IMR-90 (cell line): ENCODE measurements around the gene FAM168A. TPM values are rescaled to one million over a fixed set of nuclear protein-coding genes. Genes with fewer than 3 reads are reported as not detected.

ENCODE experiments used
- ATAC-seq: fragments of 200-7000 bp; cut with Tn5 transposase; 2 replicates; pipeline ENCODE4 v1.9.1; 2020; ENCODE audit warnings: low read depth, mild to moderate bottlenecking, moderate library complexity
- BruUV-seq: library from RNA; stranded (reverse); fragments of 400-500 nt; replicated peaks from 2 replicates; lab custom pipeline; 2021; lab: Mats Ljungman, UMichigan
- CTCF ChIA-PET: fragments of 300-600 bp; formaldehyde crosslinking; extraction: SDS; loops from one replicate; lab custom pipeline; 2021; ENCODE audit warnings: antibody characterized with exemption; lab: Yijun Ruan, JAX
- POLR2A ChIA-PET: fragments of 300-600 bp; sonication (Branson Sonifier 250); formaldehyde crosslinking; loops from one replicate; lab custom pipeline; 2022; ENCODE audit warnings: antibody characterized with exemption; ENCODE audit not compliant: unreplicated experiment; lab: Charles Lee
- DNase-seq: peaks from one replicate; pipeline ENCODE4 v3.0.0; 2013
- H2AFZ ChIP-seq: replicated peaks from 2 replicates; pipeline ENCODE3; 2013; ENCODE audit warnings: low read length, mild to moderate bottlenecking; ENCODE audit not compliant: poor library complexity
- H2AK5ac ChIP-seq: 2 replicates; pipeline ENCODE4 v1.6.1; 2013; ENCODE audit warnings: low read depth, low read length, inconsistent platforms
- H2AK9ac ChIP-seq: replicated peaks from 2 replicates; pipeline ENCODE3; 2013; ENCODE audit warnings: mild to moderate bottlenecking, low read depth, low read length, moderate library complexity; ENCODE audit not compliant: poor library complexity
- H2BK120ac ChIP-seq: 2 replicates; pipeline ENCODE4 v1.6.1; 2013; ENCODE audit warnings: low read depth, low read length, inconsistent platforms
- H2BK15ac ChIP-seq: 3 replicates; pipeline ENCODE4 v1.6.1; 2013; ENCODE audit warnings: low read depth, low read length, inconsistent platforms
- H2BK20ac ChIP-seq: 2 replicates; pipeline ENCODE4 v1.6.1; 2013; ENCODE audit warnings: low read depth, mild to moderate bottlenecking, inconsistent platforms, low read length, moderate library complexity
- H2BK5ac ChIP-seq: 2 replicates; pipeline ENCODE4 v1.6.1; 2013; ENCODE audit warnings: mild to moderate bottlenecking, low read depth, low read length, inconsistent platforms; ENCODE audit not compliant: poor library complexity, severe bottlenecking
- H3K14ac ChIP-seq: replicated peaks from 2 replicates; pipeline ENCODE4 v1.6.1; 2013; ENCODE audit warnings: low read depth, low read length, inconsistent platforms
- H3K18ac ChIP-seq: 2 replicates; pipeline ENCODE4 v1.6.1; 2013; ENCODE audit warnings: low read depth, low read length, control low read depth
- H3K23ac ChIP-seq: 2 replicates; pipeline ENCODE4 v1.6.1; 2013; ENCODE audit warnings: low read depth, low read length, inconsistent platforms
- H3K27ac ChIP-seq: 2 replicates; pipeline ENCODE4 v1.5.1; 2013; ENCODE audit warnings: mild to moderate bottlenecking, control low read depth, low read length; ENCODE audit not compliant: insufficient read depth
- H3K27me3 ChIP-seq: 2 replicates; pipeline ENCODE4 v1.6.1; 2013; ENCODE audit warnings: low read length; ENCODE audit not compliant: control insufficient read depth, insufficient read depth
- H3K36me3 ChIP-seq: 2 replicates; pipeline ENCODE4 v1.6.1; 2013; ENCODE audit warnings: low read length, mixed read lengths; ENCODE audit not compliant: control insufficient read depth, insufficient read depth
- H3K4ac ChIP-seq: 2 replicates; pipeline ENCODE4 v1.6.1; 2013; ENCODE audit warnings: low read depth, low read length, inconsistent platforms
- H3K4me1 ChIP-seq: 2 replicates; pipeline ENCODE4 v1.6.1; 2013; ENCODE audit warnings: low read length, mixed read lengths; ENCODE audit not compliant: control insufficient read depth, insufficient read depth
- H3K4me2 ChIP-seq: 2 replicates; pipeline ENCODE4 v1.6.1; 2013; ENCODE audit warnings: low read depth, mild to moderate bottlenecking, control low read depth, low read length, moderate library complexity
- H3K4me3 ChIP-seq: 2 replicates; pipeline ENCODE4 v1.5.1; 2013; ENCODE audit warnings: low read depth, mild to moderate bottlenecking, control low read depth, low read length, moderate library complexity; ENCODE audit not compliant: insufficient read depth
- H3K56ac ChIP-seq: 2 replicates; pipeline ENCODE4 v1.6.1; 2013; ENCODE audit warnings: low read length, inconsistent platforms; ENCODE audit not compliant: insufficient read depth; ENCODE audit errors: extremely low read depth
- H3K79me1 ChIP-seq, 2 experiments: 2 replicates each; pipeline ENCODE4 v1.6.1; 2013; ENCODE audit warnings: low read length in 2 of 2, inconsistent platforms in 1 of 2, low read depth in 1 of 2
- H3K9ac ChIP-seq: 2 replicates; pipeline ENCODE4 v1.6.1; 2013; ENCODE audit warnings: low read depth, low read length, control low read depth
- H3K9me1 ChIP-seq: 2 replicates; pipeline ENCODE4 v1.6.1; 2013; ENCODE audit warnings: low read length, inconsistent platforms; ENCODE audit not compliant: insufficient read depth
- H3K9me3 ChIP-seq: 2 replicates; pipeline ENCODE4 v1.6.1; 2013; ENCODE audit warnings: low read length; ENCODE audit not compliant: control insufficient read depth, insufficient read depth
- H4K20me1 ChIP-seq: 2 replicates; pipeline ENCODE4 v1.6.1; 2013; ENCODE audit warnings: low read length, inconsistent platforms; ENCODE audit not compliant: insufficient read depth
- H4K5ac ChIP-seq: 2 replicates; pipeline ENCODE4 v1.6.1; 2013; ENCODE audit warnings: mild to moderate bottlenecking, low read depth, low read length, control low read depth
- H4K8ac ChIP-seq, 2 experiments: 2 replicates each; pipeline ENCODE4 v1.6.1; 2013; ENCODE audit warnings: low read depth in 2 of 2, low read length in 2 of 2, control low read depth in 1 of 2, inconsistent platforms in 1 of 2
- H4K91ac ChIP-seq: 2 replicates; pipeline ENCODE4 v1.6.1; 2013; ENCODE audit warnings: low read depth, low read length, inconsistent platforms; ENCODE audit not compliant: insufficient read depth
- BHLHE40 ChIP-seq: fragments of 150-350 bp; IDR thresholded peaks from 2 replicates; pipeline ENCODE4 v1.6.1; 2016; ENCODE audit warnings: mild to moderate bottlenecking, low read depth, low read length
- CEBPB ChIP-seq: IDR thresholded peaks from 2 replicates; pipeline ENCODE4 v1.6.1; 2012; ENCODE audit warnings: low read depth, low read length, improper control_type of control experiment
- CHD1 ChIP-seq: IDR thresholded peaks from 2 replicates; pipeline ENCODE4 v1.6.1; 2012; ENCODE audit warnings: low read depth, low read length, improper control_type of control experiment
- FOS ChIP-seq: fragments of 150-350 bp; IDR thresholded peaks from 2 replicates; pipeline ENCODE4 v1.6.1; 2016; ENCODE audit warnings: low read depth, low read length
- MAFK ChIP-seq: IDR thresholded peaks from 2 replicates; pipeline ENCODE4 v1.6.1; 2012; ENCODE audit warnings: low read depth, low read length, improper control_type of control experiment
- MAZ ChIP-seq: IDR thresholded peaks from 2 replicates; pipeline ENCODE4 v1.6.1; 2012; ENCODE audit warnings: low read depth, mild to moderate bottlenecking, low read length, improper control_type of control experiment, moderate library complexity, borderline replicate concordance
- MXI1 ChIP-seq: IDR thresholded peaks from 2 replicates; pipeline ENCODE4 v1.6.1; 2012; ENCODE audit warnings: low read depth, mild to moderate bottlenecking, low read length, moderate library complexity, borderline replicate concordance
- NFE2L2 ChIP-seq: fragments of 150-350 bp; IDR thresholded peaks from 2 replicates; pipeline ENCODE4 v1.6.1; 2016; ENCODE audit warnings: low read depth, mild to moderate bottlenecking, low read length
- POLR2A ChIP-seq: IDR thresholded peaks from 2 replicates; pipeline ENCODE4 v1.6.1; 2012; ENCODE audit warnings: mild to moderate bottlenecking, low read depth, low read length
- RAD21 ChIP-seq: IDR thresholded peaks from 2 replicates; pipeline ENCODE4 v1.6.1; 2012; ENCODE audit warnings: low read length, improper control_type of control experiment
- RCOR1 ChIP-seq: IDR thresholded peaks from 2 replicates; pipeline ENCODE4 v1.6.1; 2012; ENCODE audit warnings: mild to moderate bottlenecking, low read length, improper control_type of control experiment; ENCODE audit not compliant: insufficient replicate concordance
- RFX5 ChIP-seq: IDR thresholded peaks from 2 replicates; pipeline ENCODE4 v1.8.0; 2012; ENCODE audit warnings: low read depth, mild to moderate bottlenecking, low read length, moderate library complexity
- SMC3 ChIP-seq: fragments of 150-350 bp; IDR thresholded peaks from 2 replicates; pipeline ENCODE4 v1.6.1; 2016; ENCODE audit warnings: low read depth, mild to moderate bottlenecking, antibody characterized with exemption, low read length, moderate library complexity
- WGBS, 2 experiments: methylation state at CpG; one replicate each; pipeline versions ENCODE4 v1.1.5 to v1.1.7; 2013; ENCODE audit warnings: missing lambda C conversion rate in 2 of 2; ENCODE audit not compliant: insufficient read length in 1 of 2; ENCODE audit errors: extremely low coverage in 2 of 2; 5-methylcytosine and 5-hydroxymethylcytosine counted together
- dilution Hi-C: fragments of 300-500 bp; cut with HindIII; formaldehyde crosslinking; loops from one replicate; pipeline ENCODE4 v1.14.3; 2018; ENCODE audit warnings: low sequenced_read_pairs; ENCODE audit not compliant: unreplicated experiment
- in situ Hi-C: fragments of 300-500 bp; cut with MboI; formaldehyde crosslinking; loops from 3 replicates; pipeline ENCODE4 v1.14.3; 2019; ENCODE audit warnings: low sequenced_read_pairs, inconsistent platforms, mixed read lengths
- intact Hi-C: fragments of 100-400 bp; cut with micrococcal nuclease; formaldehyde crosslinking; loops from 2 replicates; pipeline ENCODE4 v1.10.0; 2022
- polyA plus RNA-seq, 3 experiments: library from polyadenylated mRNA; depleted of rRNA; stranded (reverse); fragments of >200 nt; gene quantifications; 2 replicates each; pipeline ENCODE4 v1.2.3, GENCODE V29; 2012; ENCODE audit warnings: low replicate concordance in 1 of 3
- total RNA-seq: library from RNA; depleted of rRNA; stranded (reverse); fragments of >200 nt; gene quantifications from 2 replicates; pipeline ENCODE4 v1.2.3, GENCODE V29; 2012
- TF ChIP-seq, protein P1 (sequence below): fragments of 150-350 bp; IDR thresholded peaks from 2 replicates; pipeline ENCODE4 v1.6.1; 2016; ENCODE audit warnings: low read depth, mild to moderate bottlenecking, low read length, moderate library complexity, borderline replicate concordance
- TF ChIP-seq, protein P2 (sequence below): conservative IDR thresholded peaks from 2 replicates; pipeline ENCODE4 v1.5.1; 2012; ENCODE audit warnings: mild to moderate bottlenecking, low read depth, low read length, improper control_type of control experiment
- TF ChIP-seq, protein P3 (sequence below): fragments of 150-350 bp; IDR thresholded peaks from 2 replicates; pipeline ENCODE4 v1.6.1; 2017; ENCODE audit warnings: mild to moderate bottlenecking, antibody characterized with exemption, low read length, low read depth

FAM168A gene
- total and polyA plus RNA-seq, 2 of the 4 experiments (the other 2 are of a cell fraction), result 13.1 to 22.8 TPM

DNA sequence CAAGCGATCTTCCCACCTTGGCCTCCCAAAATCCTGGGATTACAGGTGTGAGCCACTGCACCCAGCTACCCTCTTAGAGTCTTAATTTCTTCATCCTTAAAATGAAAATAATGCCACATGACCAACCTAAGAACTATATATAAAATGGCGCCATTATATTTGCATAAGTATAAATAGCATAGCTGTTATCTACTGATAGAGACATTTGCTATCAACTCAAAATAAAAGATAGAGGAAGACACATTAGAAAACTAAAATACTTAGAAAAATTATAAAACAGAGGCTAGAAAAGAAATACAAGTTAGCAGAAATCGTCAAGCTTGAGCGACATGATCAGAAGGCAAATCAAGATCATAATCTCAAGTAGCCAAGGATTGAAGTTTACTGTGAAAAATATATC lies 6.2 kb downstream of the FAM168A start:
- Histone ChIP-seq H3K23ac (no peak overlapping the region), H3K9me1 (peaks cover 6% of the 10 kb centered on the region), H4K91ac (no peak overlapping the region), H4K8ac (no peak overlapping the region), H3K27ac (no peak overlapping the region), H3K14ac (no peak overlapping the region), H3K4me1 (peaks cover 3% of the 10 kb centered on the region; the same call in 1 of the 2 replicates), H2BK5ac (no peak overlapping the region), H2BK20ac (no peak overlapping the region), H3K18ac (no peak overlapping the region), H3K27me3 (no peaks in the 10 kb centered on the region), H2AFZ (no peak overlapping the region), H3K4me2 (no peak overlapping the region), H2BK120ac (no peak overlapping the region), H4K5ac (no peak overlapping the region), H3K4ac (no peak overlapping the region), H2BK15ac (no peak overlapping the region), H3K79me1 (peaks cover 27 to 72% of the 10 kb centered on the region in 2 experiments), H4K20me1 (peaks cover 14% of the 10 kb centered on the region), H3K56ac (no peak overlapping the region), H3K4me3 (no peak overlapping the region), H2AK9ac (no peak overlapping the region), H3K9ac (no peak overlapping the region), H2AK5ac (no peak overlapping the region), H3K9me3 (no peaks in the 10 kb centered on the region), H3K36me3 (no peaks in the 10 kb centered on the region)
- TF ChIP-seq FOS (no peak), SMC3 (no peak), BHLHE40 (no peak), RCOR1 (no peak), CHD1 (no peak), RAD21 (no peak), MAFK (no peak), RFX5 (no peak), POLR2A (no peak), MXI1 (no peak), NFE2L2 (no peak), MAZ (no peak), CEBPB (no peak)
- TF ChIP-seq, protein P1, sequence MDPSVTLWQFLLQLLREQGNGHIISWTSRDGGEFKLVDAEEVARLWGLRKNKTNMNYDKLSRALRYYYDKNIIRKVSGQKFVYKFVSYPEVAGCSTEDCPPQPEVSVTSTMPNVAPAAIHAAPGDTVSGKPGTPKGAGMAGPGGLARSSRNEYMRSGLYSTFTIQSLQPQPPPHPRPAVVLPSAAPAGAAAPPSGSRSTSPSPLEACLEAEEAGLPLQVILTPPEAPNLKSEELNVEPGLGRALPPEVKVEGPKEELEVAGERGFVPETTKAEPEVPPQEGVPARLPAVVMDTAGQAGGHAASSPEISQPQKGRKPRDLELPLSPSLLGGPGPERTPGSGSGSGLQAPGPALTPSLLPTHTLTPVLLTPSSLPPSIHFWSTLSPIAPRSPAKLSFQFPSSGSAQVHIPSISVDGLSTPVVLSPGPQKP, result no peak
- TF ChIP-seq, protein P2, sequence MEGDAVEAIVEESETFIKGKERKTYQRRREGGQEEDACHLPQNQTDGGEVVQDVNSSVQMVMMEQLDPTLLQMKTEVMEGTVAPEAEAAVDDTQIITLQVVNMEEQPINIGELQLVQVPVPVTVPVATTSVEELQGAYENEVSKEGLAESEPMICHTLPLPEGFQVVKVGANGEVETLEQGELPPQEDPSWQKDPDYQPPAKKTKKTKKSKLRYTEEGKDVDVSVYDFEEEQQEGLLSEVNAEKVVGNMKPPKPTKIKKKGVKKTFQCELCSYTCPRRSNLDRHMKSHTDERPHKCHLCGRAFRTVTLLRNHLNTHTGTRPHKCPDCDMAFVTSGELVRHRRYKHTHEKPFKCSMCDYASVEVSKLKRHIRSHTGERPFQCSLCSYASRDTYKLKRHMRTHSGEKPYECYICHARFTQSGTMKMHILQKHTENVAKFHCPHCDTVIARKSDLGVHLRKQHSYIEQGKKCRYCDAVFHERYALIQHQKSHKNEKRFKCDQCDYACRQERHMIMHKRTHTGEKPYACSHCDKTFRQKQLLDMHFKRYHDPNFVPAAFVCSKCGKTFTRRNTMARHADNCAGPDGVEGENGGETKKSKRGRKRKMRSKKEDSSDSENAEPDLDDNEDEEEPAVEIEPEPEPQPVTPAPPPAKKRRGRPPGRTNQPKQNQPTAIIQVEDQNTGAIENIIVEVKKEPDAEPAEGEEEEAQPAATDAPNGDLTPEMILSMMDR, result no peak
- TF ChIP-seq, protein P3, sequence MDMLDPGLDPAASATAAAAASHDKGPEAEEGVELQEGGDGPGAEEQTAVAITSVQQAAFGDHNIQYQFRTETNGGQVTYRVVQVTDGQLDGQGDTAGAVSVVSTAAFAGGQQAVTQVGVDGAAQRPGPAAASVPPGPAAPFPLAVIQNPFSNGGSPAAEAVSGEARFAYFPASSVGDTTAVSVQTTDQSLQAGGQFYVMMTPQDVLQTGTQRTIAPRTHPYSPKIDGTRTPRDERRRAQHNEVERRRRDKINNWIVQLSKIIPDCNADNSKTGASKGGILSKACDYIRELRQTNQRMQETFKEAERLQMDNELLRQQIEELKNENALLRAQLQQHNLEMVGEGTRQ, result no peak
- dilution Hi-C loops (no loop called here), intact Hi-C loops (loop anchor here (10.0 kb wide), 1 partner anchor 287 kb away; the partner anchor contains the start of gene ARHGEF17), in situ Hi-C loops (no loop called here)
- no CpG with 5 or more reads among the region's 4 CpGs for WGBS, 2 experiments
- no peak for DNase-seq
- CTCF ChIA-PET, result interaction anchor here (0.6 to 1.1 kb wide), 2 partner anchors 15 to 47 kb away, joined by 6 to 11 read pairs; no protein-coding TSS in a partner anchor
- BruUV-seq, result no TSS peak
- POLR2A ChIA-PET, result no interaction called here
- no peak for ATAC-seq
